GM23248 (cell line): ENCODE results near the gene LMOD3. TPM values are rescaled to one million over a fixed set of nuclear protein-coding genes. Genes with fewer than 3 reads are reported as not detected.

Source experiments
- DNase-seq: peaks from one replicate; pipeline ENCODE4 v3.0.0-alpha.2; 2015
- H2AFZ ChIP-seq: fragments of 200-600 bp; sonication (generic); 2 replicates; pipeline ENCODE4 v1.6.1; 2016; ENCODE audit warnings: antibody characterized with exemption
- H3F3A ChIP-seq: fragments of 200-600 bp; sonication (generic); 2 replicates; pipeline ENCODE4 v1.6.1; 2016; ENCODE audit warnings: mild to moderate bottlenecking, antibody characterized with exemption, mixed run types; ENCODE audit not compliant: insufficient read depth
- H3K27ac ChIP-seq: fragments of 200-600 bp; sonication (generic); 2 replicates; pipeline ENCODE4 v1.5.1; 2016; ENCODE audit warnings: mild to moderate bottlenecking
- H3K27me3 ChIP-seq: fragments of 200-600 bp; sonication (generic); replicated peaks from 2 replicates; pipeline ENCODE4 v1.6.1; 2016; ENCODE audit warnings: mild to moderate bottlenecking; ENCODE audit not compliant: insufficient read depth
- H3K36me3 ChIP-seq: fragments of 200-600 bp; sonication (generic); 2 replicates; pipeline ENCODE4 v1.6.1; 2016; ENCODE audit warnings: low read depth, mild to moderate bottlenecking
- H3K4me1 ChIP-seq: fragments of 200-600 bp; sonication (generic); 2 replicates; pipeline ENCODE4 v1.6.1; 2016; ENCODE audit warnings: mild to moderate bottlenecking; ENCODE audit not compliant: insufficient read depth
- H3K4me2 ChIP-seq: fragments of 200-600 bp; sonication (generic); one replicate; pipeline ENCODE4 v1.6.1; 2016; ENCODE audit warnings: mild to moderate bottlenecking; ENCODE audit not compliant: unreplicated experiment
- H3K4me3 ChIP-seq: fragments of 200-600 bp; sonication (generic); 2 replicates; pipeline ENCODE4 v1.5.1; 2016; ENCODE audit warnings: mild to moderate bottlenecking
- H3K79me2 ChIP-seq: fragments of 200-600 bp; sonication (generic); 2 replicates; pipeline ENCODE4 v1.6.1; 2016; ENCODE audit warnings: mild to moderate bottlenecking; ENCODE audit not compliant: insufficient read depth
- H3K9ac ChIP-seq: fragments of 200-600 bp; sonication (generic); 2 replicates; pipeline ENCODE4 v1.6.1; 2016; ENCODE audit warnings: mild to moderate bottlenecking
- H3K9me2 ChIP-seq: fragments of 200-600 bp; sonication (generic); 2 replicates; pipeline ENCODE4 v1.6.1; 2016; ENCODE audit warnings: mixed run types, mild to moderate bottlenecking, moderate library complexity; ENCODE audit not compliant: insufficient read depth
- H3K9me3 ChIP-seq: fragments of 200-600 bp; sonication (generic); one replicate; pipeline ENCODE4 v1.6.1; 2017; ENCODE audit warnings: low read depth
- H4K20me1 ChIP-seq: fragments of 200-600 bp; sonication (generic); 2 replicates; pipeline ENCODE4 v1.6.0; 2016; ENCODE audit not compliant: insufficient read depth
- EZH2 ChIP-seq: fragments of 200-600 bp; sonication (generic); IDR thresholded peaks from 2 replicates; pipeline ENCODE4 v1.6.1; 2018; ENCODE audit warnings: antibody characterized with exemption, mild to moderate bottlenecking; ENCODE audit not compliant: insufficient read depth, poor library complexity, severe bottlenecking
- EZH2phosphoT487 ChIP-seq: fragments of 200-600 bp; sonication (generic); IDR thresholded peaks from 2 replicates; pipeline ENCODE4 v1.6.1; 2018; ENCODE audit warnings: antibody characterized with exemption, moderate library complexity, mild to moderate bottlenecking, low read depth; ENCODE audit not compliant: insufficient read depth
- WGBS, 2 experiments: methylation state at CpG; one replicate each; pipeline ENCODE4 v1.1.6; 2015 to 2017; ENCODE audit warnings: low lambda C conversion rate in 2 of 2, low coverage in 1 of 2; ENCODE audit errors: missing lambda C conversion rate in 2 of 2; 5-methylcytosine and 5-hydroxymethylcytosine counted together
- in situ Hi-C: fragments of 300-500 bp; cut with MboI; formaldehyde crosslinking; loops from 2 replicates; pipeline ENCODE4 v1.15.0; 2020
- polyA plus RNA-seq: library from polyadenylated mRNA; unstranded; fragments of >200 nt; fragmentation: Nextera tagmentation; extraction: Ambion mirVana; gene quantifications from 2 replicates; pipeline ENCODE4 v1.2.1, GENCODE V29; 2016
- total RNA-seq: library from RNA; depleted of rRNA; stranded (reverse); fragments of >200 nt; shearing (Covaris generic); gene quantifications from 2 replicates; pipeline ENCODE4 v1.2.3, GENCODE V29; 2014

LMOD3 gene
- total and polyA plus RNA-seq, 2 experiments from 2014 or later, result not detected

DNA sequence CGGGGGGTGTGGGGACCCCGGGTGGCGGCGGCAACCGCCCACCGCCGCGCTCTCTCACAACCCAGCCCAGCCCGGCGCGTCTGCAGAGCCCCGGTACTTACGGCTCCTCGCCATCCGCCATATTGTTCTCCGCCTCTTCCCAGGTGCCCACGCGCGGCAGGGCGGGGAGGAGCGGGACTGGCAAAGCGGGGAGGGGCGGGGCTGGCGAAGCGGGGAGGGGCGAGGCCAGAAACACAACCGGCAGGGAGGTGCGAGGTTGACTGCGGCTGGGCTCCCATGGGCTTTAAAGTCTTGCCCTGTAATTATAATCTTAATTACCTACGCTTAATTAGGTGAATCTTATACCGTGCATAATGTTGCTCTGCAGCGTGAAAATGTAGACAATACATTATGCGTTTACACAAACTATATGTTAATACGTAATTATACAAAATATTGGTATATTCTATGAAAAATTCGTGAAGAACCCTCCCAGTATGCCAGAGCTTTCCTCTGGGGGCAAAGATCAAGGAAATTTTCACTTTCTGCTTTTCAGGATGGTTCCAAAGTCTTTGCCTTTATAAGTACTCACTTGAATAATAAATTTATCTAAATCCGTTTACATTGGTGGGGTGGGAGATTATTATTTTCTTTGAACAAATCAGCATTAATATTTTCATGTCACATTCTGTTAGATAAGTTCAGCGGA, 42.0 kb downstream of the LMOD3 start, which contains the start of gene UBA3:
UBA3 (minus strand) TSS at position 133 of the 688 bp plus-strand sequence; CDS start at position 121, 12 bp downstream.
- H3K4me1 ChIP-seq, result peaks cover 39% of the 10 kb centered on the region
- in situ Hi-C loops, result no loop called here
- DNase-seq, result peak; percentile 96
- H3K4me3 ChIP-seq, result peak within 1 kb of the TSS; percentile 85
- peaks cover 55% of the 10 kb centered on the region for H3K79me2 ChIP-seq
- H2AFZ ChIP-seq, result peak within 1 kb of the TSS; percentile 57
- H4K20me1 ChIP-seq, result no peaks in the 10 kb centered on the region
- no peaks in the 10 kb centered on the region for H3K36me3 ChIP-seq
- no peaks in the 10 kb centered on the region for H3K9me2 ChIP-seq
- H3K4me2 ChIP-seq, result peak within 1 kb of the TSS; percentile 90
- peak within 1 kb of the TSS; percentile 89 for H3K9ac ChIP-seq
- TF ChIP-seq EZH2phosphoT487 (no peak), EZH2 (no peak)
- WGBS, 2 experiments, result 3 to 13% methylated on average over 8 to 36 of the region's 37 CpGs
- no peaks in the 10 kb centered on the region for H3K9me3 ChIP-seq
- H3F3A ChIP-seq, result peaks cover 28% of the 10 kb centered on the region
- no peaks in the 10 kb centered on the region for H3K27me3 ChIP-seq
- peak within 1 kb of the TSS; percentile 15; the same call in 1 of the 2 replicates for H3K27ac ChIP-seq

GRCh38 chr3:69079269-69080159, 42.9 kb downstream of the LMOD3 start:
- Histone ChIP-seq H3K9ac (peak overlapping the region; percentile 89), H3K4me1 (peaks cover 39% of the 10 kb centered on the region), H3K79me2 (peaks cover 60% of the 10 kb centered on the region), H3K27ac (peak overlapping the region; percentile 15; the same call in 1 of the 2 replicates), H3F3A (peaks cover 27% of the 10 kb centered on the region), H3K9me3 (no peaks in the 10 kb centered on the region), H2AFZ (peak overlapping the region; percentile 57), H4K20me1 (no peaks in the 10 kb centered on the region), H3K27me3 (no peaks in the 10 kb centered on the region), H3K4me3 (peak overlapping the region; percentile 85), H3K4me2 (peak overlapping the region; percentile 90), H3K36me3 (no peaks in the 10 kb centered on the region), H3K9me2 (no peaks in the 10 kb centered on the region)
- in situ Hi-C loops, result no loop called here
- no peak for TF ChIP-seq EZH2phosphoT487
- no peak for TF ChIP-seq EZH2
- WGBS, 2 experiments, result 6 to 7% methylated on average over 15 to 23 of the region's 29 CpGs
- peak; percentile 59 for DNase-seq

GRCh38 chr3:69072928-69073327, 49.5 kb downstream of the LMOD3 start:
- peaks cover 93% of the 10 kb centered on the region for H3K79me2 ChIP-seq
- WGBS, 2 experiments, result 90 to 91% methylated on average over 3 of the region's 3 CpGs
- TF ChIP-seq EZH2phosphoT487, result no peak
- no peak for TF ChIP-seq EZH2
- no peak for DNase-seq
- H3K27ac ChIP-seq, result no peak overlapping the region
- no peak overlapping the region for H3K9ac ChIP-seq
- H3K9me2 ChIP-seq, result no peaks in the 10 kb centered on the region
- H3K27me3 ChIP-seq, result no peaks in the 10 kb centered on the region
- H2AFZ ChIP-seq, result no peak overlapping the region
- H3K4me2 ChIP-seq, result no peak overlapping the region
- peaks cover 14% of the 10 kb centered on the region; the same call in 1 of the 2 replicates for H3K36me3 ChIP-seq
- in situ Hi-C loops, result no loop called here
- no peaks in the 10 kb centered on the region for H4K20me1 ChIP-seq
- no peaks in the 10 kb centered on the region; the same call in 1 of the 2 replicates for H3K4me1 ChIP-seq
- H3K9me3 ChIP-seq, result no peaks in the 10 kb centered on the region
- no peaks in the 10 kb centered on the region for H3F3A ChIP-seq
- no peak overlapping the region for H3K4me3 ChIP-seq

DNA sequence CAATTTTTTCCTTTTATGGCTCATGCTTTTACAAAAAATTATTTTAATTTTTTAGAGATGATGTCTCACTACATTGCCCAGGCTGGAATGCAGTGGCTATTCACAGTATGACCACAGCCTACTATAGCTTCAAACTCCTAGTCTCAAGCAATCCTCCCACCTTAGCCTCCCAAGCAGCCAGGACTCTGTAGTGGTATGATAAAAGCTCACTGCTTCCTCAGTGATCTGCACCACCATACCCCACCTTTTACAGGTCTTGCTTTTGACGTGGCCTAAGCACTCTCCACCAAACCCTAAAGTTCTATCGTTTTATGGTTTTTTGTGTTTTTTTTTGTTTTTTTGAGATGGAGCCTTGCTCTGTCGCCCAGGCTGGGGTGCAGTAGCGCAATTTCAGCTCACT, 56.3 kb downstream of the LMOD3 start:
- H3K9ac ChIP-seq, result no peak overlapping the region
- no peaks in the 10 kb centered on the region for H3K27me3 ChIP-seq
- no peaks in the 10 kb centered on the region for H3K9me2 ChIP-seq
- H3K79me2 ChIP-seq, result peaks cover 33% of the 10 kb centered on the region; the same call in 1 of the 2 replicates
- no peak overlapping the region for H3K4me2 ChIP-seq
- peaks cover 44% of the 10 kb centered on the region for H3K36me3 ChIP-seq
- no peak overlapping the region for H3K27ac ChIP-seq
- in situ Hi-C loops, result no loop called here
- H3K4me3 ChIP-seq, result no peak overlapping the region
- no peaks in the 10 kb centered on the region for H3K4me1 ChIP-seq
- no peak overlapping the region for H2AFZ ChIP-seq
- H3F3A ChIP-seq, result no peaks in the 10 kb centered on the region
- H3K9me3 ChIP-seq, result no peaks in the 10 kb centered on the region
- WGBS, 2 experiments, result 79 to 86% methylated on average over 4 of the region's 4 CpGs
- TF ChIP-seq EZH2phosphoT487 (no peak), EZH2 (no peak)
- DNase-seq, result no peak
- no peaks in the 10 kb centered on the region for H4K20me1 ChIP-seq
